Body of pancreas (tissue), 4 donors: ENCODE measurements around the gene CCDC188.

Experiments used
- CTCF ChIP-seq, 7 experiments: fragments of 450-650 bp in 4 of 7; fragments of 200-600 bp in 3 of 7; sonication (generic) in 3 of 7; IDR thresholded peaks; one replicate each; pipeline ENCODE4 v1.5.1; 2016 to 2019; ENCODE audit warnings: antibody characterized with exemption in 7 of 7
- POLR2A ChIP-seq, 3 donors: fragments of 450-650 bp; IDR thresholded peaks; one replicate each; pipeline ENCODE4 v1.6.1; 2016; ENCODE audit warnings: antibody characterized with exemption in 3 of 3, mild to moderate bottlenecking in 2 of 3

GRCh38 chr22:20117633-20118299, 33.1 kb downstream of the CCDC188 start:
- TF ChIP-seq CTCF (IDR thresholded peaks at IDR 0.05) (no peak), POLR2A (IDR thresholded peaks at IDR 0.05) (no peak)
